Measurements from ENCODE around the gene OTOR. TPM values are rescaled to one million over a fixed set of nuclear protein-coding genes. Genes with fewer than 3 reads are reported as not detected.

Gene OTOR
- total RNA-seq, 1 donor from 2014 or later = not detected

DNA sequence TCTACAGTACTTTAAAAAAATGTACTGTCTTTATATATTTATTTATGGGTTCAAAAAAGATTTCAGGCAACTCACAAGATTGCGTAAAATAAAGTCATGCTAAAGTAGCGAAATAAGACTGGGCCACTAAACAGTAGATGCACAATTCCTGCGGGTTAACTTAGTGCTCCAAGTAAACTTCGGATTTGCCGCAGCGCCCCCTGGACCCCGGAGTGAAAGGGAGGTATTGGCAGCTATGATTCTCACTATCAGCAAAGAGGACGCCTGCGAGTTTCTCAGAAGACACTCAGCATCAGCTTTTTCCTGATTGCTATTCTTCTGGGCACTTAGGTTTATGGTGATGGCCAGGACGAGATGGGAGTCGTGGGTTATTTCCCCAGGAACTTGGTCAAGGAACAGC, 1.4 kb downstream of the OTOR start:
- DNase-seq (ENCODE audit: low read depth) = no peak

GRCh38 chr20:16752082-16752481, 3.9 kb downstream of the OTOR start:
- no peak for DNase-seq (ENCODE audit: low read depth)

GRCh38 chr20:16752901-16753300, 4.7 kb downstream of the OTOR start:
- no peak for DNase-seq (ENCODE audit: low read depth)

DNA sequence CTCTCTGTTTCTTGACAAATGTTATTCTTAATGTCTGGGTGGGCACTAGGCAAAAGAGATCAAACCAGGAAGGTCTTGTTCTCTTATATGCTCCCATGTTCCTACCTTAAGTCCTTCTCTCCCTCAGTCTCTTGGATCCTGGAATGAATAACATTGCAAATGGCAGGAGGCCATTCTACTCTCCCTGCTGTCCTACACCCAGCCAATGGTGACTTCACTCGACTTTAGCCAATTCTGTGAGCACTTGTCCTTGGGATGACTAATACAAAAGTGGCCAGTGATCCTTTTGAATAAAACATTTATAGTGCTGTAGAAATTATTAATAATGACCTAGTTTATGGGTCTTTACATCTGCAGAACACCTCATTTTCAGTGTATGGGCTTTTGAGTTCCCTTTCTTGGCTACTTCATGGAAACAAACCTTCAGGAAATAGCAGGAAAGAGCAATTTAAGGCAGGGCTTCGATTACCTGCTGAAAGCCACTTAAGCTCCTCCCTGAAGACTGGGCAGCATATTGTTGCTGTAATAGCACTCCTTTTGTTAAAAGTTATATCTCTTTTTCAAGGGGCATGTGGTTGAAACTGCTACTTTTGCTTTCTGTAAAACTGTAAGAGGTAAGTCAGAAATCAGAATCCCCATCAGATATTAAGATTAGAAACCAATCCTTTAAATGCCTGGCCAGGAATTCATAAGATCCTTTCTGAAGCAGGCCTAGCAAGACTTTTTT, 10.5 kb downstream of the OTOR start:
- DNase-seq (ENCODE audit: low read depth) = no peak

DNA sequence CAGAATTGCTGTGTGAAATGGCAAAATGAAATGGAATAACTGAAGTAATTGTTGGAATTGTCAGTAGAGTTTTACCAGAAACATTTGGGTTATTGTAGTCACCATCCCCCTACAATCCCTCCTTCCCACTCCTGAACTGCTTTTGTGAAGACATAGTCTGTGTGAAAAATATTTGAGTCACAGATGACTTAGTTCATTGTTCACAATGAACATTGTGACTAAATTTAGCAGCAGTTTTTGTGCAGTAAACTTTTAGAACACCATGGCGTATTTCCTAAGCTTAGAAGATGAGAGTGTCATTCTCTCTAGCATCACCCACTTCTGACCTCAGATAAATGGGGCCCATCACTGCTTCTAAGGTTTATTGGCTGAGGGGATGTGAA, 11.0 kb downstream of the OTOR start:
- no peak for DNase-seq (ENCODE audit: low read depth)

GRCh38 chr20:16760431-16761304, 12.5 kb downstream of the OTOR start:
- DNase-seq (ENCODE audit: low read depth) = no peak

DNA sequence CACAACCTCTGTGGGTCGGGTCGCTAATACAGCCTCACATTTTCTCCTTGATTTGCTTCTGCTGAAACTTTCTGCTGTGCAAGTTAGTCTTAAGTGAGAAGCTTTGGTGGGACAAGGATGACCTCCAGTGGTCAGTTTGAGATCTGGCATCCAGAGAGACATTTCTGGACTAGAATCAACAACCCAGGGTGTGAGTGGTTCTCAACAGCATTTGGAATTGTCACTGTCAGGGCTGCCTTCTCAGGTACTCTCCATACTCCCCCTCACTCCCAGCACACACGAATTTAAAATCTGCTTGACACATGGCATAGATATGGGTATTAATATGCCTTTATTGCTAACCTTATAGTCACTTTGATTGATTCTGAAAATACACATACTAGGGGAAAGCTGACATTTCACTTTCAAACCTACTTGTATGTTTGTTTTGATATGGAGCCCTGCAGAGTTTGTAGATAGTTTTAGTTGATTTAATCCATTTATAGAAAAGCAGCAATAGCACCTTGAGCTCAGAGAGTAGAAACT, 13.2 kb downstream of the OTOR start:
- DNase-seq (ENCODE audit: low read depth) = peak; percentile 75

GRCh38 chr20:16764560-16764959, 16.4 kb downstream of the OTOR start:
- no peak for DNase-seq (ENCODE audit: low read depth)

DNA sequence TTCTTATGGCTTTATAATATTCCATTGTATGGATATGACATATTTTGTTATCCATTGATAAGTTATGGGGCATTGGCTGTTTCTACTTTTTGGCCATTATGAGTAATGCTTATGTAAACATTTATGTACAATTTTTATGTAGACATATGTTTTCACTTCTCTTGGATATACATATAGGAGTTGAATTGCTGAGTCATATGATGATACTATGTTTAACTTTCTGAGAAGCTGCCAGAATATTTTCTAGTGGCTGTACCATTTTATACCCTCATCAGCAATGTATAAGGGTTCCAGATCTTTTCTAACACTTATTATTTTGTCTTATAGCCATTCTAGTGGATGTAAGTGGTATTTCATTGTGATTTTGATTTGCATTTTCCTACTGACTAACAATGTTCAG, 23.1 kb downstream of the OTOR start:
- no peak for DNase-seq (ENCODE audit: low read depth)

DNA sequence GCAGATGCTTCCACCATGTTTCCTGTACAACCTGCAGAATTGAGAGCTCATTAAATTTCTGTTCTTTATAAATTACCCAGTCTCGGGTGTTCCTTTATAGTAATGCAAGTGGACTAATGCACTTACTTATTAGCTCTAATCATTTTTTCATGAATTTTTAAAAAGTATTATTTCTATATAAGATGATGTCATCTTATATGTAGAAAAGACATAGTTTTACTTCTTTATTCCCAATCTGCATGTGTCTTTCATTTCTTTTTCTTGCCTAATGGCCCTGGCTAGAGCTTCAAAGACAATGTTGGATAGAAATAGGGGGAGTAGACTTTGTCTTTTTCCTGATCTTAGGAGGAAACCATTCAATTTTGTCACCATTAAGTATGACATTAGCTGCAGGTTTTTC, 27.8 kb downstream of the OTOR start:
- no peak for DNase-seq (ENCODE audit: low read depth)

GRCh38 chr20:16777126-16777525, 29.0 kb downstream of the OTOR start:
- no peak for DNase-seq (ENCODE audit: low read depth)

DNA sequence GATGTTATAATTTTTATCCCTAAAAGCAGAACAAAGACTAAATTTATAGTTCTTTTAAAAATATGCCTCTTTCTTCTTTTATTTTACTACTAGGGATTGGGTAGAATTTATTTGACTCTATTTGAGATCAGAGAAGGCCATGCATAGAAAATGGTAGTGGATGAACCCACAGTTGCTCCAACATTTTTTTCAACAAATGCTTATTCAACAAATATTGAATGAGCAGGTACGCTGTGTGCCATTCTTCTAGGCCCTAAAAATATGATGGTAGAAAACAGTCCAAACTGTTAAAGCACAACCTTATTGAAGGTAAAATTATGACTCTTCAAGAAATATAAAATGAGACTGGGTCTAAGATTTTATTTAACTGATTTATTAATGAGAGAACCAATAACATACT, 30.0 kb downstream of the OTOR start:
- no peak for DNase-seq (ENCODE audit: low read depth)

- no peak for DNase-seq (ENCODE audit: low read depth)
These were observed 33.3 kb downstream of the OTOR start for GRCh38 chr20:16781496-16781895.

DNA sequence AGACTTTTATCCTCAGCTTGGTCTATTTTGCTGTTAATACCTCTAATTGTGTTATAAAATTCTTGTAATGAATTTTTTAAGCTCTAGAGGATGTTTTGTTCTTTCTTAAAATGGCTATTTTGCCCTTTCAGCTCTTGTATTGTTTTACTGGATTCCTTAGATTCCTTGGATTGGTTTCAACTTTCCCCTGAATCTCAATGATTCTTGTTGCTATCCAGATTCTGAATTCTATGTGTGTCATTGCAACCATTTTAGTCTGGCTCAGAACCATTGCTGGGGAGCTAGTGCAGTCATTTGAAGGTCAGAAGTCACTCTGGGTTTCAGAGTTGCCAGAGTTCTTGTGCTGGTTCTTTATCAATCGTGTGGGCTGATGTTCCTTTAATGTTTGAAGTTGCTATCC, 37.1 kb downstream of the OTOR start:
- DNase-seq (ENCODE audit: low read depth) = peak; percentile 42

Other genes with a start within 250 kb of the OTOR start
- gene KIF16B, start 174.9 kb upstream of the OTOR start, total RNA-seq = 9.6 and 18.6 TPM in 2 replicates
- gene SNRPB2, start 18.3 kb upstream of the OTOR start, total RNA-seq = 49.1 and 61.3 TPM in 2 replicates

Measured in renal cortical epithelial cell (primary cell).